GM23248 (cell line): ENCODE measurements around the gene NAALADL2.

Source experiments
- EZH2 ChIP-seq: fragments of 200-600 bp; sonication (generic); IDR thresholded peaks from 2 replicates; pipeline ENCODE4 v1.6.1; 2018; ENCODE audit warnings: antibody characterized with exemption, mild to moderate bottlenecking; ENCODE audit not compliant: insufficient read depth, poor library complexity, severe bottlenecking
- EZH2phosphoT487 ChIP-seq: fragments of 200-600 bp; sonication (generic); IDR thresholded peaks from 2 replicates; pipeline ENCODE4 v1.6.1; 2018; ENCODE audit warnings: antibody characterized with exemption, moderate library complexity, mild to moderate bottlenecking, low read depth; ENCODE audit not compliant: insufficient read depth

GRCh38 chr3:175857666-175858270, 998.6 kb downstream of the NAALADL2 start:
- TF ChIP-seq EZH2phosphoT487 (no peak), EZH2 (no peak)
